LNCAP (cell line): ENCODE measurements around the gene DLK1.

Source experiments
- CTCF ChIP-seq: fragments of 450-650 bp; IDR thresholded peaks from 2 replicates; pipeline ENCODE4 v1.5.1; 2017; ENCODE audit warnings: mild to moderate bottlenecking

Gene DLK1

DNA sequence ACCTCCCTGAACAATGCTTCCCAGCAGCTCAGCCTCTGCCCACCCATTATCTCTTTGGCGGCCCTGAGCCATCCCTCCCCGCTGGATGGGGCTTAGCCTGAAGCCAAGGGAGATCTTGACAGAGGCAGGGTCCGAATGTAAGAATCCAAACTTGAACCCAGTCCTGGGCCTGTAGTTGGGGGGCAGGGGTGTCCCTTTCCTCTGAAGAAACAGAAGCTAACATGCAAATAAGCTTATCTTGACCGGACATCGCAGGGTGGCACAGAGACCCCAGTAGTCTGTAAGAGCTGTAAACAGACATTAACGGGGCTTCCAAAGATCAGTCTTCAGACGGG lies 6.0 kb downstream of the DLK1 start:
- no peak for TF ChIP-seq CTCF

- no peak for TF ChIP-seq CTCF
Observed at GRCh38 chr14:100733152-100733850, 6.6 kb downstream of the DLK1 start.

DNA sequence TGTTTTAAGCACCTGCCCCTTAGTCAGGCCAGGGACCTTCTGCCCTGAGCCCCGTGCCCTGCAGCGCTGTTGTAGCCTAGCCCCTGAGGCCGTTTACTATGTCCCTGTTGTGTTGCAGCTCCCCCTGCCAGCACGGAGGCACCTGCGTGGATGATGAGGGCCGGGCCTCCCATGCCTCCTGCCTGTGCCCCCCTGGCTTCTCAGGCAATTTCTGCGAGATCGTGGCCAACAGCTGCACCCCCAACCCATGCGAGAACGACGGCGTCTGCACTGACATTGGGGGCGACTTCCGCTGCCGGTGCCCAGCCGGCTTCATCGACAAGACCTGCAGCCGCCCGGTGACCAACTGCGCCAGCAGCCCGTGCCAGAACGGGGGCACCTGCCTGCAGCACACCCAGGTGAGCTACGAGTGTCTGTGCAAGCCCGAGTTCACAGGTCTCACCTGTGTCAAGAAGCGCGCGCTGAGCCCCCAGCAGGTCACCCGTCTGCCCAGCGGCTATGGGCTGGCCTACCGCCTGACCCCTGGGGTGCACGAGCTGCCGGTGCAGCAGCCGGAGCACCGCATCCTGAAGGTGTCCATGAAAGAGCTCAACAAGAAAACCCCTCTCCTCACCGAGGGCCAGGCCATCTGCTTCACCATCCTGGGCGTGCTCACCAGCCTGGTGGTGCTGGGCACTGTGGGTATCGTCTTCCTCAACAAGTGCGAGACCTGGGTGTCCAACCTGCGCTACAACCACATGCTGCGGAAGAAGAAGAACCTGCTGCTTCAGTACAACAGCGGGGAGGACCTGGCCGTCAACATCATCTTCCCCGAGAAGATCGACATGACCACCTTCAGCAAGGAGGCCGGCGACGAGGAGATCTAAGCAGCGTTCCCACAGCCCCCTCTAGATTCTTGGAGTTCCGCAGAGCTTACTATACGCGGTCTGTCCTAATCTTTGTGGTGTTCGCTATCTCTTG lies 7.6 kb downstream of the DLK1 start:
- TF ChIP-seq CTCF = no peak

DNA sequence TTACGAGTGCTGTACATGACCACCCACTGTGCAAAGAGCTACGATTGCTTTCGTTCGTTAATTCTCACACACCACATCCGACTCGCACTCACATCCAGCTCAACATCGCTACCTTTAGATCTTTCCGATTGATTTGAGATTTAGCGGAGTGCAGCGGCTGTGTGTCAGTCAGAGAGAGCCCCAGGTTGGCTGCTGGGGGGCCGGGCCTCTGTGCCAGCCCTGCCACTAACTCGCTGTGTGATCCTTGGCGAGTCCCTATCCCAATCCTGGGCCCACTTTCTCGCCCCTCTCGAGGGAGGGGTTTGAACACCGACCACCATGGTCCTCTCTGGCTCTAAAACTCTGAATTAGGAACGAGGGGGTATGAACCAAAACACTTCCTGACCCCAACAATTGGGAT lies 8.6 kb downstream of the DLK1 start:
- TF ChIP-seq CTCF = no peak

DNA sequence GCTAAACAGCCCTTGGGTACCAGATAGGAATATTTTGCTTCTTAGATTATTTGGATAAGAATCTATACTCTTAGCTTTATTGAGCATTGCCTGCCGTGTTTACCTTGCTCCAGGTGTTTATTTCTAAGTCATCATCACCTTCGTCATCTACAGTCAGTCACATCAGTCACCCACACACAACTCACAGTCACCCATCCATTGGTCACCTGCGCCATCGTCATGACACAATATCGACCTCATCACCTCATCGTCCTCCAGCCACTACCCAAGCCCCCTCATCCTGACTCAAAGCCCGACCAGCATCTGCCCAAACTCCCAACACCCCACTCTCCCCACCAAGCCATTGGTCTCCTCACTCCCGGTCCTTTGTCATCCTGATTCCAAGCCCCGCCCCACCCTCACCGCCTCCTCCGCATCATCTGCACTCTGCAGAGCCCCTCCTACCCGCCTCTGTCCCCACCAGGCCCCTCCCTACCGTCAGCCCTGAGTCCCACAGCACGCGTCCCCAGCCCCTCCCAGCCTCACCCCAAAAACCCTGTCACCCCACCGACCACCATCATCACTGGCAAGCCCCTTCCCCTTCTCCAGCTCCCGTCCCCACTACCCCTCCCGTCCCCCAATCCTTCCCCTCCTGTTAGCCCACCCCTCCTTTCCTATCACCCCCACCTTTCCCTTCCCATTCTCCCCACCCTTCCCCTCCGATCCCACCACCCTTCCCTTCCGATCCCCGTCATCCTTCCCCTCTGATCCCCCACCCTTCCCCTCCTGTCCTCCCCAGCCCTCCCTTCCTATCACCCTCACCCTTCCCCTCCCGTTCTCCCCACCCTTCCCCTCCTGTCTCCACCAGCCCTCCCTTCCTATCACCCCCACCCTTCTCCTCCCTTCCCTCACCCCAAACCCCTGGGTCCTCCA lies 9.8 kb downstream of the DLK1 start:
- TF ChIP-seq CTCF = no peak

DNA sequence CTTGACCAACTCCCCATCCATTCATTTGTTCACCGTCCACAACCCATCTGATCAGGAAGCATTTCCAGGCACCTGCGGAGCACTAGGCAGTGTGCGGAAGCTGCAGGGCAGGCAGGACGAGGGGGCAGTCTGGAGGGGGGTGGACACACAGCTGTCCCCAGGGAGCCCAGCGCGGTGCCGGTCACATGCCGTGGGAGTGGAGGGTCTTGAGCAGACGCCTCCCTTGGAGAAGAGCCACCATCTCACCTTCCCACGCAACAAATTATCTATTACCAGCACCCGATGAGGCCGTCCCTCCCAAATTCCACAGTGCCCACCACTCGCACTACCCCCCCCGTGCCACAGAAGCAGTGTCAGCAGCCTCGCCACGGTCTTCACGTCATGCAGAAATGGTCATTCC lies 10.8 kb downstream of the DLK1 start:
- TF ChIP-seq CTCF = no peak

DNA sequence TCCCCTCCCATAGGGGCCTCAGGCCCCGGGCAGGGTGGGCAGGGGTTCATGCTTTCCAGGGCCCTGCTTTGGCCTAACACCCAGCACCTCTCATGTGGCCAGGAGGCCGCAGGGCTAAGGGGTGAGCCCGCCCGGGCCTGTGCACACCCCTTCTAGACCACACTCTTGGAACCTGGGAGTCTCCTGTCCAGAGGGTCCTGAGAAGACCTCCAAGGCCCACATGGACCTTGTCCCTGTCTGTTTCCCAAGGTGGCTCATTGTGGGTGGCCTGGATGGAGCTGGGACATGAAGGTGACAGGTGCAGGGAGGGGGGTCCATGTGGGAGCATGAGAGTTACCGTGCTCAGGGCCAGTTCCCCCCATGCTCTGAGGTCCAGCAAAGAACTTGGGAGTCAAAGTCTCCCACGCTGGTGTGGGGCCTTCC lies 11.6 kb downstream of the DLK1 start:
- TF ChIP-seq CTCF = no peak
